K562 (cell line): Measurements from ENCODE around the gene FGFR4. TPM values are rescaled to one million over a fixed set of nuclear protein-coding genes. Genes with fewer than 3 reads are reported as not detected.

Experiments used
- AFF4 ChIP-seq: sonication (generic); formaldehyde crosslinking; IDR thresholded peaks from 2 replicates; pipeline ENCODE4 v1.8.0; 2023; ENCODE audit warnings: mild to moderate bottlenecking, missing genetic modification reagents
- ATF3 ChIP-seq, 2 experiments: fragments of 450-650 bp in 1 of 2; sonication (generic) in 1 of 2; formaldehyde crosslinking in 1 of 2; IDR thresholded peaks in 1 of 2; conservative IDR thresholded peaks in 1 of 2; 2 replicates each; pipeline versions ENCODE4 v1.6.1 to v1.8.1; 2016 to 2023; ENCODE audit warnings: mild to moderate bottlenecking in 2 of 2, moderate library complexity in 2 of 2, inconsistent platforms in 1 of 2, missing genetic modification reagents in 1 of 2
- BRD9 ChIP-seq: fragments of 450-650 bp; IDR thresholded peaks from 2 replicates; pipeline ENCODE4 v1.6.1; 2018; ENCODE audit warnings: low read depth; ENCODE audit not compliant: partially characterized antibody
- CBX5 ChIP-seq: IDR thresholded peaks from 2 replicates; pipeline ENCODE4 v1.6.1; 2014; ENCODE audit warnings: low read depth, borderline replicate concordance
- ESRRA ChIP-seq: fragments of 450-650 bp; IDR thresholded peaks from 2 replicates; pipeline ENCODE4 v1.6.1; 2014; ENCODE audit warnings: low read depth, mild to moderate bottlenecking, moderate library complexity, borderline replicate concordance
- HEY1 ChIP-seq: fragments of 250-450 bp; sonication (Bioruptor Pico); IDR thresholded peaks from 2 replicates; pipeline ENCODE4 v1.5.0; 2020; ENCODE audit warnings: mild to moderate bottlenecking, moderate library complexity, borderline replicate concordance
- HLTF ChIP-seq: fragments of 450-650 bp; IDR thresholded peaks from 2 replicates; pipeline ENCODE4 v1.6.1; 2016
- L3MBTL2 ChIP-seq: fragments of 450-650 bp; IDR thresholded peaks from 2 replicates; pipeline ENCODE4 v1.6.1; 2016; ENCODE audit warnings: mild to moderate bottlenecking, moderate library complexity
- NUFIP1 ChIP-seq: fragments of 450-650 bp; IDR thresholded peaks from 2 replicates; pipeline ENCODE4 v1.6.1; 2018; ENCODE audit not compliant: partially characterized antibody
- PHB ChIP-seq: fragments of 250-450 bp; sonication (Bioruptor Pico); IDR thresholded peaks from 2 replicates; pipeline ENCODE4 v1.5.0; 2021
- POLR2H ChIP-seq: IDR thresholded peaks from 2 replicates; pipeline ENCODE4 v1.6.1; 2016; ENCODE audit warnings: missing genetic modification characterization, low read depth, mild to moderate bottlenecking, control low read depth, missing compliant biosample characterization, moderate library complexity
- RNF2 ChIP-seq: sonication (generic); IDR thresholded peaks from 2 replicates; pipeline ENCODE4 v1.6.1; 2016
- SLC30A9 ChIP-seq: fragments of 250-450 bp; sonication (Bioruptor Pico); IDR thresholded peaks from 2 replicates; pipeline ENCODE4 v1.8.0; 2022; ENCODE audit warnings: mild to moderate bottlenecking, moderate library complexity
- SMAD3 ChIP-seq: fragments of 450-650 bp; formaldehyde crosslinking; conservative IDR thresholded peaks from 2 replicates; pipeline ENCODE4 v1.4.0; 2020; ENCODE audit warnings: mild to moderate bottlenecking
- SNIP1 ChIP-seq: fragments of 450-650 bp; IDR thresholded peaks from 2 replicates; pipeline ENCODE4 v1.7.1; 2017; ENCODE audit warnings: low read depth, mild to moderate bottlenecking
- TRIM25 ChIP-seq: fragments of 450-650 bp; IDR thresholded peaks from 2 replicates; pipeline ENCODE4 v1.7.0; 2016; ENCODE audit warnings: borderline replicate concordance
- ZNF124 ChIP-seq: sonication (generic); formaldehyde crosslinking; IDR thresholded peaks from 2 replicates; pipeline ENCODE4 v1.8.1; 2022; ENCODE audit warnings: missing genetic modification reagents
- ZNF24 ChIP-seq: fragments of 450-650 bp; IDR thresholded peaks from 2 replicates; pipeline ENCODE4 v1.6.1; 2016
- ZNF274 ChIP-seq: IDR thresholded peaks from 2 replicates; pipeline ENCODE4 v1.6.1; 2011; ENCODE audit warnings: low read depth, mild to moderate bottlenecking, low read length, moderate library complexity, borderline replicate concordance
- ZNF717 ChIP-seq: fragments of 250-450 bp; sonication (Bioruptor Pico); IDR thresholded peaks from 2 replicates; pipeline ENCODE4 v1.5.0; 2021
- polyA plus RNA-seq, 8 experiments: library from polyadenylated mRNA; depleted of rRNA in 4 of 8; stranded (reverse) in 5 of 8; unstranded in 3 of 8; fragments of >200 nt; fragmentation: Nextera tagmentation in 2 of 8; fragmentation: Illumina TruSeq in 1 of 8; extraction: Ambion mirVana in 2 of 8; extraction: Trizol in 1 of 8; gene quantifications; 2 replicates each; pipeline versions ENCODE4 v1.2.1 to v1.2.3, GENCODE V29; 2011 to 2014; ENCODE audit warnings: inconsistent platforms in 1 of 8, missing spikeins in 1 of 8
- total RNA-seq, 7 experiments: library from RNA; depleted of rRNA in 6 of 7; stranded (reverse); fragments of >200 nt in 6 of 7; fragmentation: Illumina TruSeq in 2 of 7; extraction: Trizol in 2 of 7; gene quantifications; 2 replicates each; pipeline versions ENCODE4 v1.2.1 to v1.2.3, GENCODE V29; 2011 to 2021; ENCODE audit warnings: low replicate concordance in 1 of 7
- TF ChIP-seq, protein P1 (sequence below): fragments of 250-450 bp; sonication (Bioruptor Pico); IDR thresholded peaks from 2 replicates; pipeline ENCODE4 v1.6.1; 2021; ENCODE audit warnings: mild to moderate bottlenecking
- TF ChIP-seq, protein P2 (sequence below): sonication (generic); formaldehyde crosslinking; IDR thresholded peaks from 2 replicates; pipeline ENCODE4 v1.8.0; 2022; ENCODE audit warnings: missing genetic modification reagents, mild to moderate bottlenecking, moderate library complexity, borderline replicate concordance

The FGFR4 gene
- total and polyA plus RNA-seq, 9 of the 15 experiments (the other 6 are each of a cell fraction or from before 2014, with no cell fraction given), result 0.76 to 35.4 (median 7.5) TPM

- no peak for TF ChIP-seq HLTF
- no peak for TF ChIP-seq SNIP1
- peak; percentile 73 for TF ChIP-seq L3MBTL2
- no peak for TF ChIP-seq SLC30A9 (CRISPR knock-in tag)
- no peak for TF ChIP-seq ATF3 (IDR thresholded peaks at IDR 0.05)
- no peak for TF ChIP-seq ATF3 (CRISPR knock-in tag; conservative IDR thresholded peaks at IDR 0.05)
- peak; percentile 66 for TF ChIP-seq RNF2
- no peak for TF ChIP-seq BRD9
- TF ChIP-seq, protein P1, sequence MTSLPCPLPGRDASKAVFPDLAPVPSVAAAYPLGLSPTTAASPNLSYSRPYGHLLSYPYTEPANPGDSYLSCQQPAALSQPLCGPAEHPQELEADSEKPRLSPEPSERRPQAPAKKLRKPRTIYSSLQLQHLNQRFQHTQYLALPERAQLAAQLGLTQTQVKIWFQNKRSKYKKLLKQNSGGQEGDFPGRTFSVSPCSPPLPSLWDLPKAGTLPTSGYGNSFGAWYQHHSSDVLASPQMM (CRISPR knock-in tag), result no peak
- no peak; the same call in 1 of the 2 replicates for TF ChIP-seq ZNF24
- no peak for TF ChIP-seq ZNF274
- TF ChIP-seq NUFIP1, result peak; percentile 43
- TF ChIP-seq, protein P2, sequence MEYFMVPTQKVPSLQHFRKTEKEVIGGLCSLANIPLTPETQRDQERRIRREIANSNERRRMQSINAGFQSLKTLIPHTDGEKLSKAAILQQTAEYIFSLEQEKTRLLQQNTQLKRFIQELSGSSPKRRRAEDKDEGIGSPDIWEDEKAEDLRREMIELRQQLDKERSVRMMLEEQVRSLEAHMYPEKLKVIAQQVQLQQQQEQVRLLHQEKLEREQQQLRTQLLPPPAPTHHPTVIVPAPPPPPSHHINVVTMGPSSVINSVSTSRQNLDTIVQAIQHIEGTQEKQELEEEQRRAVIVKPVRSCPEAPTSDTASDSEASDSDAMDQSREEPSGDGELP (CRISPR knock-in tag), result peak; percentile 56; the same call in 1 of the 2 replicates
- no peak for TF ChIP-seq ZNF717 (CRISPR knock-in tag)
- TF ChIP-seq PHB (CRISPR knock-in tag), result no peak
- TF ChIP-seq POLR2H (tag), result no peak
- TF ChIP-seq ZNF124 (CRISPR knock-in tag), result no peak
- no peak for TF ChIP-seq TRIM25
- TF ChIP-seq ESRRA, result peak; percentile 47; the same call in 1 of the 2 replicates
- TF ChIP-seq HEY1, result no peak
- TF ChIP-seq SMAD3, result no peak
- no peak for TF ChIP-seq CBX5
- peak; percentile 69; the same call in 1 of the 2 replicates for TF ChIP-seq AFF4 (CRISPR knock-in tag)
Observed at GRCh38 chr5:177086654-177087397, at the start of gene FGFR4 (continued).
